K562 (cell line): Measurements from ENCODE around the gene ZBTB16. TPM values are rescaled to one million over a fixed set of nuclear protein-coding genes. Genes with fewer than 3 reads are reported as not detected.

Source experiments
- CTBP1 ChIP-seq: fragments of 450-650 bp; IDR thresholded peaks from 2 replicates; pipeline ENCODE4 v1.6.1; 2016; ENCODE audit warnings: borderline replicate concordance
- EHMT2 ChIP-seq: fragments of 450-650 bp; IDR thresholded peaks from 2 replicates; pipeline ENCODE4 v1.6.1; 2018; ENCODE audit warnings: antibody characterized with exemption
- ETV5 ChIP-seq: sonication (generic); formaldehyde crosslinking; IDR thresholded peaks from 2 replicates; pipeline ENCODE4 v1.4.0; 2020; ENCODE audit warnings: low read depth, mild to moderate bottlenecking, missing genetic modification reagents
- L3MBTL2 ChIP-seq: fragments of 450-650 bp; IDR thresholded peaks from 2 replicates; pipeline ENCODE4 v1.6.1; 2016; ENCODE audit warnings: mild to moderate bottlenecking, moderate library complexity
- NR2C1 ChIP-seq, 2 experiments: fragments of 450-650 bp; IDR thresholded peaks; 2 replicates each; pipeline ENCODE4 v1.6.1; 2017; ENCODE audit warnings: mild to moderate bottlenecking in 2 of 2, antibody characterized with exemption in 1 of 2, inconsistent platforms in 1 of 2, missing compliant biosample characterization in 1 of 2, missing genetic modification characterization in 1 of 2
- PHF8 ChIP-seq: fragments of 200-600 bp; sonication (generic); IDR thresholded peaks from 2 replicates; pipeline ENCODE4 v1.6.1; 2012; ENCODE audit warnings: mixed run types, mild to moderate bottlenecking, inconsistent platforms, low read length, moderate library complexity, borderline replicate concordance
- SMAD1 ChIP-seq: fragments of 150-350 bp; IDR thresholded peaks from 2 replicates; pipeline ENCODE4 v1.6.1; 2014; ENCODE audit warnings: low read length, low read depth; ENCODE audit not compliant: partially characterized antibody
- STAT5A ChIP-seq: IDR thresholded peaks from 2 replicates; pipeline ENCODE4 v1.6.1; 2012; ENCODE audit warnings: low read length, inconsistent platforms, borderline replicate concordance
- TGIF2 ChIP-seq: sonication (generic); formaldehyde crosslinking; IDR thresholded peaks from 2 replicates; pipeline ENCODE4 v1.8.1; 2022; ENCODE audit warnings: mild to moderate bottlenecking, missing genetic modification reagents, moderate library complexity
- ZKSCAN8 ChIP-seq: fragments of 200-800 bp; sonication (Bioruptor generic); IDR thresholded peaks from 2 replicates; pipeline ENCODE4 v1.6.1; 2016; ENCODE audit warnings: missing genetic modification characterization, missing compliant biosample characterization
- ZNF408 ChIP-seq: fragments of 250-450 bp; sonication (Bioruptor Pico); IDR thresholded peaks from 2 replicates; pipeline ENCODE4 v1.4.0; 2020; ENCODE audit warnings: low read depth, mild to moderate bottlenecking, moderate library complexity
- ZNF764 ChIP-seq: fragments of 250-450 bp; sonication (Bioruptor Pico); IDR thresholded peaks from 2 replicates; pipeline ENCODE4 v1.4.0; 2020; ENCODE audit warnings: low read depth, mild to moderate bottlenecking, moderate library complexity
- ZNF766 ChIP-seq: fragments of 200-800 bp; sonication (Bioruptor generic); conservative IDR thresholded peaks from 2 replicates; pipeline ENCODE4 v1.6.1; 2016; ENCODE audit warnings: missing genetic modification characterization, missing compliant biosample characterization
- polyA plus RNA-seq, 8 experiments: library from polyadenylated mRNA; depleted of rRNA in 4 of 8; stranded (reverse) in 5 of 8; unstranded in 3 of 8; fragments of >200 nt; fragmentation: Nextera tagmentation in 2 of 8; fragmentation: Illumina TruSeq in 1 of 8; extraction: Ambion mirVana in 2 of 8; extraction: Trizol in 1 of 8; gene quantifications; 2 replicates each; pipeline versions ENCODE4 v1.2.1 to v1.2.3, GENCODE V29; 2011 to 2014; ENCODE audit warnings: inconsistent platforms in 1 of 8, missing spikeins in 1 of 8
- total RNA-seq, 7 experiments: library from RNA; depleted of rRNA in 6 of 7; stranded (reverse); fragments of >200 nt in 6 of 7; fragmentation: Illumina TruSeq in 2 of 7; extraction: Trizol in 2 of 7; gene quantifications; 2 replicates each; pipeline versions ENCODE4 v1.2.1 to v1.2.3, GENCODE V29; 2011 to 2021; ENCODE audit warnings: low replicate concordance in 1 of 7
- TF ChIP-seq, protein P1 (sequence below), 2 experiments: fragments of 450-650 bp in 1 of 2; sonication (generic) in 1 of 2; formaldehyde crosslinking in 1 of 2; IDR thresholded peaks in 1 of 2; conservative IDR thresholded peaks in 1 of 2; 2 replicates each; pipeline versions ENCODE4 v1.6.1 to v1.8.1; 2016 to 2023; ENCODE audit warnings: mild to moderate bottlenecking in 2 of 2, moderate library complexity in 2 of 2, inconsistent platforms in 1 of 2, missing genetic modification reagents in 1 of 2
- TF ChIP-seq, protein P2 (sequence below): sonication (generic); formaldehyde crosslinking; IDR thresholded peaks from 2 replicates; pipeline ENCODE4 v1.8.0; 2022; ENCODE audit warnings: mild to moderate bottlenecking, missing genetic modification reagents
- TF ChIP-seq, protein P3 (sequence below): fragments of 200-800 bp; sonication (Bioruptor generic); IDR thresholded peaks from 2 replicates; pipeline ENCODE4 v1.6.1; 2017; ENCODE audit warnings: missing genetic modification characterization, missing compliant biosample characterization
- TF ChIP-seq, protein P4 (sequence below), 2 experiments: fragments of 250-450 bp in 1 of 2; fragments of 450-650 bp in 1 of 2; sonication (Bioruptor Pico) in 1 of 2; IDR thresholded peaks; 2 replicates each; pipeline versions ENCODE4 v1.6.1 to v1.8.0; 2016 to 2021; ENCODE audit warnings: mild to moderate bottlenecking in 2 of 2, moderate library complexity in 2 of 2, missing compliant biosample characterization in 1 of 2, missing genetic modification characterization in 1 of 2

The ZBTB16 gene
- total and polyA plus RNA-seq, 9 of the 15 experiments (the other 6 are each of a cell fraction or from before 2014, with no cell fraction given), result 0.06 to 0.40 (median 0.24) TPM; not detected in 4

DNA sequence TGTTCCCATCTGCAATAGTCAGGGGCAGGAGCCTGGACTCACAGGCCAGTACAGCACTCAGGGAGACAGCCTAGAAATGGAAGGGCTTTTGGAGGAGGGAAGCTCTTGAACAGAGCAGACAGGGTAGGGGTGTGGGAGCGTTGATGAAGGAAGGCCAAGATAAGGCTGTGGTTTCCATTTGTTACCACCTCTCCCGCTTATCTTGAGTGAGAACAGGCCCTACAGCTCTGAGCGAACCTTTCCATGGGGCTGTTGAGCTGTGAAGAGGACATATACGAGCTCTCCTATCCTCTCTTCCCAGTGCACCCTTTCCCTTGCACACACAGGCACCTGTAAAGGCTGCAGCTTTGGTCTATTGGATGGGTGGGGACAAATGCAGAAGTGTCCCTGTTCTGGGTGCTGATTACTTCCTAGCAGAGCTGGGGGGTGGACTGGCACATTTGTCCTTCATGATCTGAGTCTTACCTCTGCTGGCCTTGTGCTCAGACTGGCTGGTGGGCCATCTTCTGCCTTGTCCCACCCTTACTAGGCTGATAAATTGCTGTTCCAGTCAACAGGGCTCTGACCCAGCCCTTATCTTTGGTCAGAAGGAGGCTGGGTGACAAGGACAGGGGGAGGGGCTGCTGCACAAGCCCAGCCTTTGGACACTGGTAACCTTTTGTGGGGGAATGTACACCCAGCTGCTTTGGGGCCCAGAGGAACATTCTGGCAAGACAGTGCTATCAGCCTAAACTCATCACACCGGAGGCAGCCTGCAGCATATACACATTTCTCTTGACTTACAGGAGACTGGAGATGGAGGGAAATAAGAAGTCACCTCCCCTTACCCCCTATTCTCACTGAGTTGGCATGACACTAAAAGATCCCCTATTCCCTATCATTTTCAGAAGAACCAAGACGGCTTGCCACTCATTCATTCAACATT, 156.6 kb downstream of the ZBTB16 start (continued):
- peak; percentile 28; the same call in 1 of the 2 replicates for TF ChIP-seq ETV5
- TF ChIP-seq SMAD1, result peak; percentile 80
- TF ChIP-seq ZNF764 (CRISPR knock-in tag), result no peak
- peak; percentile 96 for TF ChIP-seq CTBP1
- TF ChIP-seq, protein P1, sequence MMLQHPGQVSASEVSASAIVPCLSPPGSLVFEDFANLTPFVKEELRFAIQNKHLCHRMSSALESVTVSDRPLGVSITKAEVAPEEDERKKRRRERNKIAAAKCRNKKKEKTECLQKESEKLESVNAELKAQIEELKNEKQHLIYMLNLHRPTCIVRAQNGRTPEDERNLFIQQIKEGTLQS (IDR thresholded peaks at IDR 0.05), result peak; percentile 26; the same call in 1 of the 2 replicates
- TF ChIP-seq, protein P1 (CRISPR knock-in tag; conservative IDR thresholded peaks at IDR 0.05), result 0 out of 2 replicates have a peak, but pooled peaks have one; percentile 9
- no peak for TF ChIP-seq ZNF408
- peak; percentile 65; the same call in 1 of the 2 replicates for TF ChIP-seq L3MBTL2
- peak; percentile 91 for TF ChIP-seq EHMT2
- no peak for TF ChIP-seq TGIF2 (CRISPR knock-in tag)
- TF ChIP-seq NR2C1 (IDR thresholded peaks at IDR 0.05), result 0 out of 2 replicates have a peak, but pooled peaks have one; percentile 26
- peak; percentile 55; the same call in 1 of the 2 replicates for TF ChIP-seq NR2C1 (tag; IDR thresholded peaks at IDR 0.05)
- TF ChIP-seq, protein P2, sequence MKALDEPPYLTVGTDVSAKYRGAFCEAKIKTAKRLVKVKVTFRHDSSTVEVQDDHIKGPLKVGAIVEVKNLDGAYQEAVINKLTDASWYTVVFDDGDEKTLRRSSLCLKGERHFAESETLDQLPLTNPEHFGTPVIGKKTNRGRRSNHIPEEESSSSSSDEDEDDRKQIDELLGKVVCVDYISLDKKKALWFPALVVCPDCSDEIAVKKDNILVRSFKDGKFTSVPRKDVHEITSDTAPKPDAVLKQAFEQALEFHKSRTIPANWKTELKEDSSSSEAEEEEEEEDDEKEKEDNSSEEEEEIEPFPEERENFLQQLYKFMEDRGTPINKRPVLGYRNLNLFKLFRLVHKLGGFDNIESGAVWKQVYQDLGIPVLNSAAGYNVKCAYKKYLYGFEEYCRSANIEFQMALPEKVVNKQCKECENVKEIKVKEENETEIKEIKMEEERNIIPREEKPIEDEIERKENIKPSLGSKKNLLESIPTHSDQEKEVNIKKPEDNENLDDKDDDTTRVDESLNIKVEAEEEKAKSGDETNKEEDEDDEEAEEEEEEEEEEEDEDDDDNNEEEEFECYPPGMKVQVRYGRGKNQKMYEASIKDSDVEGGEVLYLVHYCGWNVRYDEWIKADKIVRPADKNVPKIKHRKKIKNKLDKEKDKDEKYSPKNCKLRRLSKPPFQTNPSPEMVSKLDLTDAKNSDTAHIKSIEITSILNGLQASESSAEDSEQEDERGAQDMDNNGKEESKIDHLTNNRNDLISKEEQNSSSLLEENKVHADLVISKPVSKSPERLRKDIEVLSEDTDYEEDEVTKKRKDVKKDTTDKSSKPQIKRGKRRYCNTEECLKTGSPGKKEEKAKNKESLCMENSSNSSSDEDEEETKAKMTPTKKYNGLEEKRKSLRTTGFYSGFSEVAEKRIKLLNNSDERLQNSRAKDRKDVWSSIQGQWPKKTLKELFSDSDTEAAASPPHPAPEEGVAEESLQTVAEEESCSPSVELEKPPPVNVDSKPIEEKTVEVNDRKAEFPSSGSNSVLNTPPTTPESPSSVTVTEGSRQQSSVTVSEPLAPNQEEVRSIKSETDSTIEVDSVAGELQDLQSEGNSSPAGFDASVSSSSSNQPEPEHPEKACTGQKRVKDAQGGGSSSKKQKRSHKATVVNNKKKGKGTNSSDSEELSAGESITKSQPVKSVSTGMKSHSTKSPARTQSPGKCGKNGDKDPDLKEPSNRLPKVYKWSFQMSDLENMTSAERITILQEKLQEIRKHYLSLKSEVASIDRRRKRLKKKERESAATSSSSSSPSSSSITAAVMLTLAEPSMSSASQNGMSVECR (CRISPR knock-in tag), result peak; percentile 51; the same call in 1 of the 2 replicates
- TF ChIP-seq STAT5A, result peak; percentile 95
- peak; percentile 93 for TF ChIP-seq ZNF766
- TF ChIP-seq, protein P3, sequence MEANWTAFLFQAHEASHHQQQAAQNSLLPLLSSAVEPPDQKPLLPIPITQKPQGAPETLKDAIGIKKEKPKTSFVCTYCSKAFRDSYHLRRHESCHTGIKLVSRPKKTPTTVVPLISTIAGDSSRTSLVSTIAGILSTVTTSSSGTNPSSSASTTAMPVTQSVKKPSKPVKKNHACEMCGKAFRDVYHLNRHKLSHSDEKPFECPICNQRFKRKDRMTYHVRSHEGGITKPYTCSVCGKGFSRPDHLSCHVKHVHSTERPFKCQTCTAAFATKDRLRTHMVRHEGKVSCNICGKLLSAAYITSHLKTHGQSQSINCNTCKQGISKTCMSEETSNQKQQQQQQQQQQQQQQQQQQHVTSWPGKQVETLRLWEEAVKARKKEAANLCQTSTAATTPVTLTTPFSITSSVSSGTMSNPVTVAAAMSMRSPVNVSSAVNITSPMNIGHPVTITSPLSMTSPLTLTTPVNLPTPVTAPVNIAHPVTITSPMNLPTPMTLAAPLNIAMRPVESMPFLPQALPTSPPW (CRISPR knock-in tag), result peak; percentile 84
- TF ChIP-seq ZKSCAN8 (CRISPR knock-in tag), result peak; percentile 58; the same call in 1 of the 2 replicates
- peak; percentile 12; the same call in 1 of the 2 replicates for TF ChIP-seq PHF8
- TF ChIP-seq, protein P4, sequence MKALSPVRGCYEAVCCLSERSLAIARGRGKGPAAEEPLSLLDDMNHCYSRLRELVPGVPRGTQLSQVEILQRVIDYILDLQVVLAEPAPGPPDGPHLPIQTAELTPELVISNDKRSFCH (CRISPR knock-in tag; IDR thresholded peaks at IDR 0.05), result no peak
- TF ChIP-seq, protein P4 (tag; IDR thresholded peaks at IDR 0.05), result peak; percentile 73
